AG04450 (cell line): Measurements from ENCODE around the gene COX6B1. TPM values are rescaled to one million over a fixed set of nuclear protein-coding genes. Genes with fewer than 3 reads are reported as not detected.

Experiments used
- CTCF ChIA-PET: fragments of 300-600, 350-600 bp; formaldehyde crosslinking; extraction: SDS; loops from one replicate; lab custom pipeline; 2022; ENCODE audit warnings: antibody characterized with exemption, inconsistent platforms; lab: Charles Lee
- POLR2A ChIA-PET: fragments of 350-600 bp; formaldehyde crosslinking; extraction: SDS; loops from one replicate; lab custom pipeline; 2021; ENCODE audit warnings: antibody characterized with exemption, inconsistent platforms; lab: Yijun Ruan, JAX
- DNase-seq: peaks from one replicate; pipeline ENCODE4 v3.0.0-alpha.2; 2011; ENCODE audit warnings: low read depth, low spot score
- H3K27ac ChIP-seq: one replicate; pipeline ENCODE4 v1.5.1; 2012; ENCODE audit warnings: low read depth, low read length, control low read depth
- H3K27me3 ChIP-seq: one replicate; pipeline ENCODE4 v1.6.0; 2012; ENCODE audit warnings: low read length; ENCODE audit not compliant: control insufficient read depth, insufficient read depth
- H3K4me3 ChIP-seq: 2 replicates; pipeline ENCODE4 v1.5.1; 2011; ENCODE audit warnings: mild to moderate bottlenecking, low read depth, low read length, control low read depth
- H3K9me3 ChIP-seq: 2 replicates; pipeline ENCODE4 v1.5.1; 2012; ENCODE audit warnings: low read length; ENCODE audit not compliant: control insufficient read depth, insufficient read depth
- CTCF ChIP-seq: IDR thresholded peaks from 2 replicates; pipeline ENCODE4 v1.5.1; 2011; ENCODE audit warnings: low read depth, low read length, control low read depth, inconsistent platforms
- polyA plus RNA-seq: library from polyadenylated mRNA; depleted of rRNA; stranded (reverse); fragments of >200 nt; gene quantifications from 2 replicates; pipeline ENCODE4 v1.2.3, GENCODE V29; 2011

Gene COX6B1
- polyA plus RNA-seq, 1 experiment, result 398 TPM

DNA sequence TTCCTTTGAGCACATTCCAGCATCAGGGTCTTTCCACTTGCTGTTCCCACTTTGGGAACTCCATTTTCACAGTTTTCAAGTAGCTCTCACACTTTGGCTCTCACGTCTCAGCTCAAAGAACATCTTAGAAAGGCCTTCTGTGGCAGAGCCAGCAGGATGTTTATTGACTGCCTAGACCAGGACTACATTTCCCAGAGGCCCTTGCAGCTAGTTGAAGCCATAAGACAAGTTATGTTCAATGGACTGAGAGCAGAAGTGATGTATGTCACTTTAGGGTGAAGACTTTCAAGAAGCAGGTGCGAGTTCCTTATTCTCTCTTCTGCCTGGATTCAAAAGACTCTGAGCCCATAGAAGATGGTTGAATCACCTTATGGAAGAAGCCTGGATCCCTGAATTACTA is 39.9 kb upstream of the COX6B1 start:
- POLR2A ChIA-PET, result no interaction called here
- H3K4me3 ChIP-seq, result no peak overlapping the region
- H3K27me3 ChIP-seq, result peaks cover 2% of the 10 kb centered on the region
- H3K9me3 ChIP-seq, result no peaks in the 10 kb centered on the region; the same call in none of the 2 replicates
- no peak for TF ChIP-seq CTCF
- DNase-seq, result no peak
- CTCF ChIA-PET, result no interaction called here
- H3K27ac ChIP-seq, result no peak overlapping the region

GRCh38 chr19:35609851-35610353 is 38.2 kb upstream of the COX6B1 start:
- no peak for TF ChIP-seq CTCF
- CTCF ChIA-PET, result interaction anchor here (1.0 kb wide), 1 partner anchor 256 kb away, joined by 3 read pairs; no protein-coding TSS in a partner anchor
- H3K27ac ChIP-seq, result no peak overlapping the region
- POLR2A ChIA-PET, result no interaction called here
- H3K9me3 ChIP-seq, result no peaks in the 10 kb centered on the region; the same call in none of the 2 replicates
- DNase-seq, result no peak
- H3K27me3 ChIP-seq, result peaks cover 2% of the 10 kb centered on the region
- no peak overlapping the region for H3K4me3 ChIP-seq

DNA sequence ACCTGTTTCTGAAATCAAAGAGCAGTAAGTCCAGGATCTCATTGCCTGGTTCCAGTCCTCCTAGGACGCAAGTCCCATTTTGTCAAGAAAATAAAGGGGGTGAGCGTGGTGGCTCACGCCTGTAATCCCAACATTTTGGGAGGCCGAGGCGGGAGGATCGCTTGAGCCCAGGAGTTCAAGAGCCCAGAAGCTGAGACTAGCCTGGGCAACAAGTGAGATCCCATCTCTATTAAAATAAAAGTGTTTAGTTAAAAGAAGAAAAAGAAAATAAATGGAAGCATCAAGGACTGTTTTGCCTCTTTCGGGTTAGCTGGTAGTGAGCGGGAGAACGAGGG is 35.9 kb upstream of the COX6B1 start:
- POLR2A ChIA-PET, result interaction anchor here (0.8 kb wide), 1 partner anchor 90 kb away, joined by 3 read pairs; no protein-coding TSS in a partner anchor
- TF ChIP-seq CTCF, result no peak
- no peak for DNase-seq
- CTCF ChIA-PET, result interaction anchor here (0.7 kb wide), 1 partner anchor 102 kb away, joined by 3 read pairs; no protein-coding TSS in a partner anchor
- H3K27ac ChIP-seq, result peak overlapping the region; percentile 2
- no peaks in the 10 kb centered on the region for H3K27me3 ChIP-seq
- H3K9me3 ChIP-seq, result no peaks in the 10 kb centered on the region; the same call in 1 of the 2 replicates
- peak overlapping the region; percentile 50 for H3K4me3 ChIP-seq

- CTCF ChIA-PET, result interaction anchor here (0.7 kb wide), 1 partner anchor 102 kb away, joined by 3 read pairs; no protein-coding TSS in a partner anchor
- peak within 1 kb of the TSS; percentile 93 for H3K4me3 ChIP-seq
- TF ChIP-seq CTCF, result no peak
- POLR2A ChIA-PET, result interaction anchor here (0.8 kb wide), 1 partner anchor 89 kb away, joined by 3 read pairs; no protein-coding TSS in a partner anchor
- H3K9me3 ChIP-seq, result no peaks in the 10 kb centered on the region; the same call in 1 of the 2 replicates
- H3K27ac ChIP-seq, result peak within 1 kb of the TSS; percentile 2
- H3K27me3 ChIP-seq, result no peaks in the 10 kb centered on the region
- DNase-seq, result peak; percentile 60
These were observed 35.4 kb upstream of the COX6B1 start, which contains the start of gene HAUS5 for GRCh38 chr19:35612559-35613321. Gene HAUS5 (plus strand): TSS chr19:35612735. CDS start chr19:35612795, 60 bp downstream.

DNA sequence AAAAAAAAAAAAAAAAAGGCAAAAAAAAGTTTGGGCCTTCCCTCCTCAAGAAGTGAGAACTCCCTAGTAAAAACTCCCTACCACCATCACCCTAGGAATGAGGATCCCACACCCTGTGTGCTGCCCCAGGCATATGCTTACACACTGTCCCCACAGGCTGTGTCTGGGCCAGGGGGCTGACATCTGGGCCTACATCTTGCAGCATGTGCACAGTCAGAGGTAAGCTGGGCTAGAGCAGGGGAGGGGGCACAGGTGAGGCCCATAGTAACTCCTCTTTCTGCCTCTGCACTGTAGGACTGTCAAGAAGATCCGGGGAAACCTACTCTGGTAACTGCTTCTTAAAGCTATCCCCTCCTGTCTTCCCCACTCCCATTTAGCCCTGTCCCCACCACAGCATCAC is 34.5 kb upstream of the COX6B1 start:
- Histone ChIP-seq H3K27ac (no peak overlapping the region), H3K27me3 (no peaks in the 10 kb centered on the region), H3K4me3 (no peak overlapping the region), H3K9me3 (no peaks in the 10 kb centered on the region; the same call in 1 of the 2 replicates)
- ChIA-PET CTCF (no interaction called here), POLR2A (no interaction called here)
- TF ChIP-seq CTCF, result no peak
- DNase-seq, result no peak
